ENCODE data around the gene SLC17A7. TPM values are rescaled to one million over a fixed set of nuclear protein-coding genes. Genes with fewer than 3 reads are reported as not detected.

SLC17A7 gene
- total and polyA plus RNA-seq, 9 of the 15 experiments (the other 6 are each of a cell fraction or from before 2014, with no cell fraction given), result 1.1 to 15.7 (median 2.4) TPM

GRCh38 chr19:49428547-49429451 is 12.5 kb downstream of the SLC17A7 start:
- Histone ChIP-seq H3K4me1 (replicated peaks in 1 of 2; ENCODE audit: control insufficient read depth in 2 of 2, insufficient read depth in 2 of 2, low read length in 2 of 2) (peaks cover 37 to 81% of the 10 kb centered on the region in 2 experiments), H3K79me2 (ENCODE audit: control insufficient read depth, insufficient read depth, low read length) (peaks cover 9% of the 10 kb centered on the region), H2AFZ (ENCODE audit: low read depth, low read length) (no peak overlapping the region; the same call in 1 of the 2 replicates), H3K9me1 (ENCODE audit: control insufficient read depth, insufficient read depth, low read length) (no peaks in the 10 kb centered on the region), H3K4me2 (ENCODE audit: insufficient read depth, low read length) (peak overlapping the region; percentile 80; the same call in 1 of the 2 replicates), H4K20me1 (replicated peaks; ENCODE audit: control insufficient read depth, insufficient read depth, low read length) (no peaks in the 10 kb centered on the region), H3K27ac (ENCODE audit: extremely low read depth, low read depth, low read length) (no peak overlapping the region), H3K4me3 (peak overlapping the region; percentile 12; the same call in 1 of the 2 replicates), H3K36me3 (ENCODE audit: control insufficient read depth, insufficient read depth, low read length) (no peaks in the 10 kb centered on the region; the same call in 2 of the 3 replicates), H3K27me3 (ENCODE audit: control insufficient read depth in 2 of 2, insufficient read depth in 2 of 2, low read length in 2 of 2) (no peaks in the 10 kb centered on the region), H3K9me3 (replicated peaks; ENCODE audit: control insufficient read depth, insufficient read depth, low read depth, low read length) (no peaks in the 10 kb centered on the region), H3K9ac (ENCODE audit: insufficient read depth in 1 of 2, low read depth in 2 of 2, low read length in 2 of 2) (peak overlapping the region in 1 of 2 experiments; percentile 87; a peak in 2 of 4 replicates)
- intact Hi-C loops (cut with micrococcal nuclease) (no loop called here), in situ Hi-C loops (cut with MboI) (no loop called here)
- BruUV-seq (replicated peaks), result no TSS peak
- ATAC-seq (no peak), DNase-seq (ENCODE audit: extremely low read depth in 1 of 4, low spot score in 3 of 4) (no peak), FAIRE-seq (no peak)
- ChIA-PET CTCF (ENCODE audit: low intra/inter-chr PET ratio) (no interaction called here), POLR2A (interaction anchor here (0.7 to 1.7 kb wide), 4 partner anchors 12 to 46 kb away, joined by 3 to 4 read pairs (median 4); partner anchors contain the start of gene ALDH16A1)
- TF ChIP-seq ZNF232 (CRISPR knock-in tag; IDR thresholded peaks at IDR 0.05) (no peak), RBM22 (IDR thresholded peaks at IDR 0.05; ENCODE audit: low read depth, low read length, poor library complexity, severe bottlenecking) (no peak), ADNP (tag; IDR thresholded peaks at IDR 0.05) (no peak), RAD51 (IDR thresholded peaks at IDR 0.05; ENCODE audit: borderline replicate concordance, low read depth) (no peak), ETV5 (CRISPR knock-in tag; IDR thresholded peaks at IDR 0.05; ENCODE audit: low read depth) (no peak), TGIF2 (CRISPR knock-in tag; IDR thresholded peaks at IDR 0.05) (no peak; the same call in 1 of the 2 replicates), BACH1 (tag; IDR thresholded peaks at IDR 0.05) (no peak), CREBBP (IDR thresholded peaks at IDR 0.05; ENCODE audit: low read depth, low read length) (no peak), NCOR1 (IDR thresholded peaks at IDR 0.05) (no peak), TRIM28 (IDR thresholded peaks at IDR 0.05) (no peak), ZNF57 (CRISPR knock-in tag; IDR thresholded peaks at IDR 0.05) (no peak), E2F3 (CRISPR knock-in tag; IDR thresholded peaks at IDR 0.05) (no peak), NCOA6 (IDR thresholded peaks at IDR 0.05) (no peak), ATF2 (CRISPR knock-in tag; IDR thresholded peaks at IDR 0.05) (no peak)
- 70% methylated on average over 11 of the region's 29 CpGs for WGBS (ENCODE audit: insufficient coverage, low coverage, missing lambda C conversion rate)
